HL-60 (cell line): ENCODE results near the gene ADAD1.

Source experiments
- DNase-seq, 2 experiments: peaks; one replicate each; pipeline ENCODE4 v3.0.0-alpha.2; 2010 to 2020; ENCODE audit warnings: low read depth in 1 of 2, low spot score in 1 of 2
- H3K27ac ChIP-seq: fragments of 250-450 bp; sonication (Bioruptor Pico); replicated peaks from 2 replicates; pipeline ENCODE4 v1.5.1; 2020; ENCODE audit warnings: mild to moderate bottlenecking, moderate library complexity
- H3K27me3 ChIP-seq: fragments of 250-450 bp; sonication (Bioruptor Pico); 2 replicates; pipeline ENCODE4 v1.5.1; 2021; ENCODE audit warnings: mild to moderate bottlenecking, moderate library complexity; ENCODE audit not compliant: insufficient read depth, poor library complexity, severe bottlenecking
- H3K4me3 ChIP-seq: replicated peaks from 2 replicates; pipeline ENCODE4 v1.5.1; 2011; ENCODE audit warnings: mild to moderate bottlenecking, control low read depth, low read length; ENCODE audit not compliant: insufficient read depth
- CTCF ChIP-seq: IDR thresholded peaks from one replicate; pipeline ENCODE4 v1.5.1; 2011; ENCODE audit warnings: low read length, control low read depth, inconsistent platforms; ENCODE audit not compliant: insufficient read depth
- GABPA ChIP-seq: IDR thresholded peaks from 2 replicates; pipeline ENCODE4 v1.6.1; 2012; ENCODE audit warnings: low read depth
- POLR2AphosphoS5 ChIP-seq: IDR thresholded peaks from 2 replicates; pipeline ENCODE4 v1.6.1; 2012; ENCODE audit warnings: low read depth
- REST ChIP-seq: IDR thresholded peaks from 2 replicates; pipeline ENCODE4 v1.6.1; 2012; ENCODE audit warnings: low read depth; ENCODE audit not compliant: insufficient replicate concordance
- SPI1 ChIP-seq: IDR thresholded peaks from 2 replicates; pipeline ENCODE4 v1.6.1; 2012; ENCODE audit warnings: low read depth, mild to moderate bottlenecking, borderline replicate concordance

ADAD1 gene

GRCh38 chr4:122469457-122469856 is 90.6 kb downstream of the ADAD1 start:
- Histone ChIP-seq H3K4me3 (no peak overlapping the region), H3K27me3 (no peaks in the 10 kb centered on the region), H3K27ac (no peak overlapping the region)
- TF ChIP-seq SPI1 = no peak
- no peak for TF ChIP-seq GABPA
- TF ChIP-seq CTCF = no peak
- TF ChIP-seq REST = no peak
- no peak for TF ChIP-seq POLR2AphosphoS5
- DNase-seq = no peak

GRCh38 chr4:122475233-122475632 is 96.4 kb downstream of the ADAD1 start:
- DNase-seq = no peak
- H3K27ac ChIP-seq = no peak overlapping the region
- no peaks in the 10 kb centered on the region for H3K27me3 ChIP-seq
- no peak overlapping the region for H3K4me3 ChIP-seq
- TF ChIP-seq POLR2AphosphoS5 (no peak), CTCF (no peak), SPI1 (no peak), GABPA (no peak), REST (no peak)

DNA sequence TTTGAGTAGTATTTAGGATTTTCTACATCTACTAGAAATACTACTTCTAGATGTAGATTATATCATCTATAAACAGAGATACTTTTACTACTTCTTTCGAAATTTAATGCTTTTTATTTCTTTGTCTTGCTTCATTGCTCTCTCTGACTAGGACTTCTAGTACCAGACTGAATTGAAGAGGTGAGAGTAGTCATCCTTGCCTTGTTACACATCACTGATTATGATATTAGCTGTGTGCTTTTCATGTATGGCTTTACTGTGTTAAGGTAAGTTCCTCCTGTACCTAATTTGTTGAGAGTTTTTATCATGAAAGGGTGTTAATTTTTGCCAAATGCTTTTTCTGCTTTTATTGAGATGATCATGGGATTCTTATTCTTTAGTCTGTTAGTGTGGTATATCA is 97.3 kb downstream of the ADAD1 start:
- DNase-seq = no peak
- TF ChIP-seq REST (no peak), GABPA (no peak), POLR2AphosphoS5 (no peak), SPI1 (no peak)
- no peak overlapping the region for H3K27ac ChIP-seq
- H3K4me3 ChIP-seq = no peak overlapping the region
- H3K27me3 ChIP-seq = no peaks in the 10 kb centered on the region

DNA sequence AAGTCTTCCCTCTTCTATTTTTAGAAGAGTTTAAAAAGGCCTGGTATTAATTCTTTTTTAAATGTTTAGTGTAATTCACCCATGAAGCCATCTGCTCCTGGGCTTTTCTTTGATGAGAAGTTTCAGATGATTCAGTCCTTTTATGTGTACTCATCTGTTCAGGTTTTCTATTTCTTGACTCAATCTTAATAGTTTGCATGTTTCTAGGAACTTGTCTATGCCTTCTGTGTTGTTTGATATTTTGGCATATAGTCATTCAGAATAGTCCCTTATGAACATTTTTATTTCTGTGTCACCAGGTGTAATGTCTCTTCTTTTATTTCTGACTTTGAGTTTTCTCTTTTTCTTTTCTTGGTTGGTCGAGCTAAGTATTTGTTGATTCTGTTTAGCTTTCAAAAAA is 97.9 kb downstream of the ADAD1 start:
- H3K27me3 ChIP-seq = no peaks in the 10 kb centered on the region
- DNase-seq = no peak
- no peak overlapping the region for H3K4me3 ChIP-seq
- TF ChIP-seq POLR2AphosphoS5 (no peak), CTCF (no peak), GABPA (no peak), SPI1 (no peak), REST (no peak)
- H3K27ac ChIP-seq = no peak overlapping the region
